ENCODE results near the gene ANKRD24.

GRCh38 chr19:4272894-4273293 is 90.4 kb downstream of the ANKRD24 start:
- no peak for TF ChIP-seq ZNF670 (tag by site-specific recombination; IDR thresholded peaks at IDR 0.05; ENCODE audit: low read depth)
- TF ChIP-seq, protein P1, sequence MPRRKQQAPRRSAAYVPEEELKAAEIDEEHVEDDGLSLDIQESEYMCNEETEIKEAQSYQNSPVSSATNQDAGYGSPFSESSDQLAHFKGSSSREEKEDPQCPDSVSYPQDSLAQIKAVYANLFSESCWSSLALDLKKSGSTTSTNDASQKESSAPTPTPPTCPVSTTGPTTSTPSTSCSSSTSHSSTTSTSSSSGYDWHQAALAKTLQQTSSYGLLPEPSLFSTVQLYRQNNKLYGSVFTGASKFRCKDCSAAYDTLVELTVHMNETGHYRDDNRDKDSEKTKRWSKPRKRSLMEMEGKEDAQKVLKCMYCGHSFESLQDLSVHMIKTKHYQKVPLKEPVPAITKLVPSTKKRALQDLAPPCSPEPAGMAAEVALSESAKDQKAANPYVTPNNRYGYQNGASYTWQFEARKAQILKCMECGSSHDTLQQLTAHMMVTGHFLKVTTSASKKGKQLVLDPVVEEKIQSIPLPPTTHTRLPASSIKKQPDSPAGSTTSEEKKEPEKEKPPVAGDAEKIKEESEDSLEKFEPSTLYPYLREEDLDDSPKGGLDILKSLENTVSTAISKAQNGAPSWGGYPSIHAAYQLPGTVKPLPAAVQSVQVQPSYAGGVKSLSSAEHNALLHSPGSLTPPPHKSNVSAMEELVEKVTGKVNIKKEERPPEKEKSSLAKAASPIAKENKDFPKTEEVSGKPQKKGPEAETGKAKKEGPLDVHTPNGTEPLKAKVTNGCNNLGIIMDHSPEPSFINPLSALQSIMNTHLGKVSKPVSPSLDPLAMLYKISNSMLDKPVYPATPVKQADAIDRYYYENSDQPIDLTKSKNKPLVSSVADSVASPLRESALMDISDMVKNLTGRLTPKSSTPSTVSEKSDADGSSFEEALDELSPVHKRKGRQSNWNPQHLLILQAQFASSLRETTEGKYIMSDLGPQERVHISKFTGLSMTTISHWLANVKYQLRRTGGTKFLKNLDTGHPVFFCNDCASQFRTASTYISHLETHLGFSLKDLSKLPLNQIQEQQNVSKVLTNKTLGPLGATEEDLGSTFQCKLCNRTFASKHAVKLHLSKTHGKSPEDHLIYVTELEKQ (tag by site-specific recombination; IDR thresholded peaks at IDR 0.05; ENCODE audit: borderline replicate concordance), result no peak
- TF ChIP-seq CTCF (tag by site-specific recombination; IDR thresholded peaks at IDR 0.05), result no peak
- no peak for TF ChIP-seq YY2 (tag by site-specific recombination; IDR thresholded peaks at IDR 0.05)
- no peak for TF ChIP-seq ZNF837 (tag by site-specific recombination; IDR thresholded peaks at IDR 0.05)
- no peak for TF ChIP-seq ZNF114 (tag by site-specific recombination; IDR thresholded peaks at IDR 0.05)
- TF ChIP-seq, protein P2, sequence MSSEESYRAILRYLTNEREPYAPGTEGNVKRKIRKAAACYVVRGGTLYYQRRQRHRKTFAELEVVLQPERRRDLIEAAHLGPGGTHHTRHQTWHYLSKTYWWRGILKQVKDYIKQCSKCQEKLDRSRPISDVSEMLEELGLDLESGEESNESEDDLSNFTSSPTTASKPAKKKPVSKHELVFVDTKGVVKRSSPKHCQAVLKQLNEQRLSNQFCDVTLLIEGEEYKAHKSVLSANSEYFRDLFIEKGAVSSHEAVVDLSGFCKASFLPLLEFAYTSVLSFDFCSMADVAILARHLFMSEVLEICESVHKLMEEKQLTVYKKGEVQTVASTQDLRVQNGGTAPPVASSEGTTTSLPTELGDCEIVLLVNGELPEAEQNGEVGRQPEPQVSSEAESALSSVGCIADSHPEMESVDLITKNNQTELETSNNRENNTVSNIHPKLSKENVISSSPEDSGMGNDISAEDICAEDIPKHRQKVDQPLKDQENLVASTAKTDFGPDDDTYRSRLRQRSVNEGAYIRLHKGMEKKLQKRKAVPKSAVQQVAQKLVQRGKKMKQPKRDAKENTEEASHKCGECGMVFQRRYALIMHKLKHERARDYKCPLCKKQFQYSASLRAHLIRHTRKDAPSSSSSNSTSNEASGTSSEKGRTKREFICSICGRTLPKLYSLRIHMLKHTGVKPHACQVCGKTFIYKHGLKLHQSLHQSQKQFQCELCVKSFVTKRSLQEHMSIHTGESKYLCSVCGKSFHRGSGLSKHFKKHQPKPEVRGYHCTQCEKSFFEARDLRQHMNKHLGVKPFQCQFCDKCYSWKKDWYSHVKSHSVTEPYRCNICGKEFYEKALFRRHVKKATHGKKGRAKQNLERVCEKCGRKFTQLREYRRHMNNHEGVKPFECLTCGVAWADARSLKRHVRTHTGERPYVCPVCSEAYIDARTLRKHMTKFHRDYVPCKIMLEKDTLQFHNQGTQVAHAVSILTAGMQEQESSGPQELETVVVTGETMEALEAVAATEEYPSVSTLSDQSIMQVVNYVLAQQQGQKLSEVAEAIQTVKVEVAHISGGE (tag by site-specific recombination; conservative IDR thresholded peaks at IDR 0.05; ENCODE audit: low read depth), result no peak
- no peak for TF ChIP-seq PATZ1 (tag by site-specific recombination; IDR thresholded peaks at IDR 0.05)
- TF ChIP-seq TCF7L2 (IDR thresholded peaks at IDR 0.05; ENCODE audit: borderline replicate concordance, low read depth, low read length), result no peak
- TF ChIP-seq ZNF768 (tag by site-specific recombination; IDR thresholded peaks at IDR 0.05), result no peak
